ENCODE results near the gene NACC1.

DNA sequence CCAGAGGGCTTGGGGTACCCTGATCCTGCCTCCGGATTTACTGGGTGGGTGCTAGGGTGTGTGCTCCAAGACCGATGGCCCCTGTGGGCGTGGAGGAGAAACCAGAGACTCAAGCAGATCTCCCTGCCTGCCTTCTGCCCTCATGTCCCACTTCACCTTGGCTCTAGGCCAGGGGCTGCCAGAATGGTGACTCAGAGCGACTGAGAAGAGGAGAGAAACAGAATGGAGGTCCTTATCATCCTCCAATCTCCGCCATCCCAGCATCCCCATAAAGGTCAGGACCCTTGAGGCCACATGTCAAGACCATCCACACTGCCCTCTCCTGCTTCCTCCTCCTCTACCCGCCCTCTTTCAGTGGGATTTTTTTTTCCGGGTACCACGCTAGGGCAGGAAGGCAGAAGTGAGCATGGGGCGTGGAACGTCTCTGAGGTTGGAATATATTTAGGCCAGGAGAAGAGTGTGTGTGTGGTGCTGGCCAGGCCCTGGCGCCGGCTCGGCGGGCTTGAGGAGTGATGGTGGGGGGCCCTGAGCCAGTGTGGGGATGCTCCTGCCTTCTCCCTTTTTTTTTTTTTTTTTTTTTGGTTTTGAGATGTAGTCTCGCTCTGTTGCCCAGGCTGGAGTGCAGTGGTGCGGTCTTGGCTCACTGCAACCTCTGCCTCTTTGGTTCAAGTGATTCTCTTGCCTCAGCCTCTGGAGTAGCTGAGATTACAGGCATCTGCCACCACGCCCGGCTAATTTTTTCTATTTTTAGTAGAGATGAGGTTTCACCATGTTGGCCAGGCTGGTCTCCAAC is 54.5 kb downstream of the NACC1 start:
- no peak for TF ChIP-seq POLR2AphosphoS5 (IDR thresholded peaks at IDR 0.05; ENCODE audit: insufficient read depth in 1 of 2, low read depth in 1 of 2)
- TF ChIP-seq, protein P1, sequence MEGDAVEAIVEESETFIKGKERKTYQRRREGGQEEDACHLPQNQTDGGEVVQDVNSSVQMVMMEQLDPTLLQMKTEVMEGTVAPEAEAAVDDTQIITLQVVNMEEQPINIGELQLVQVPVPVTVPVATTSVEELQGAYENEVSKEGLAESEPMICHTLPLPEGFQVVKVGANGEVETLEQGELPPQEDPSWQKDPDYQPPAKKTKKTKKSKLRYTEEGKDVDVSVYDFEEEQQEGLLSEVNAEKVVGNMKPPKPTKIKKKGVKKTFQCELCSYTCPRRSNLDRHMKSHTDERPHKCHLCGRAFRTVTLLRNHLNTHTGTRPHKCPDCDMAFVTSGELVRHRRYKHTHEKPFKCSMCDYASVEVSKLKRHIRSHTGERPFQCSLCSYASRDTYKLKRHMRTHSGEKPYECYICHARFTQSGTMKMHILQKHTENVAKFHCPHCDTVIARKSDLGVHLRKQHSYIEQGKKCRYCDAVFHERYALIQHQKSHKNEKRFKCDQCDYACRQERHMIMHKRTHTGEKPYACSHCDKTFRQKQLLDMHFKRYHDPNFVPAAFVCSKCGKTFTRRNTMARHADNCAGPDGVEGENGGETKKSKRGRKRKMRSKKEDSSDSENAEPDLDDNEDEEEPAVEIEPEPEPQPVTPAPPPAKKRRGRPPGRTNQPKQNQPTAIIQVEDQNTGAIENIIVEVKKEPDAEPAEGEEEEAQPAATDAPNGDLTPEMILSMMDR (IDR thresholded peaks at IDR 0.05), result no peak

Measured in vagina (tissue), 2 donors.